Activated naive CD8-positive, alpha-beta T cell treated with anti-CD3 and anti-CD28 coated beads, Interleukin-2, amount 50 U/mL, for 24 hours (primary cell): ENCODE measurements around the gene APMAP.
"Not testable (repeated sequence)": the region's sequence is repeated elsewhere in the genome, so short reads cannot be mapped to it uniquely, and the experiment has no call there.

ENCODE experiments used
- ATAC-seq: fragments of 150-1000 bp; cut with Tn5 transposase; one replicate; pipeline ENCODE4 v1.10.0; 2021
- DNase-seq: peaks from one replicate; pipeline ENCODE4 v3.0.0; 2021
- H3K27ac Mint-ChIP-seq: one replicate; pipeline ENCODE4 v1.8.0; 2021; ENCODE audit warnings: mild to moderate bottlenecking, mixed read lengths
- H3K27me3 Mint-ChIP-seq: one replicate; pipeline ENCODE4 v1.8.0; 2021; ENCODE audit warnings: mixed read lengths
- H3K36me3 Mint-ChIP-seq: one replicate; pipeline ENCODE4 v1.8.0; 2021; ENCODE audit warnings: low read depth, mixed read lengths
- H3K4me1 Mint-ChIP-seq: one replicate; pipeline ENCODE4 v1.8.0; 2021; ENCODE audit warnings: mixed read lengths
- H3K4me3 Mint-ChIP-seq: one replicate; pipeline ENCODE4 v1.8.0; 2021; ENCODE audit warnings: mild to moderate bottlenecking, moderate library complexity, mixed read lengths
- H3K9me3 Mint-ChIP-seq: one replicate; pipeline ENCODE4 v1.8.0; 2021; ENCODE audit warnings: mixed read lengths

The APMAP gene

DNA sequence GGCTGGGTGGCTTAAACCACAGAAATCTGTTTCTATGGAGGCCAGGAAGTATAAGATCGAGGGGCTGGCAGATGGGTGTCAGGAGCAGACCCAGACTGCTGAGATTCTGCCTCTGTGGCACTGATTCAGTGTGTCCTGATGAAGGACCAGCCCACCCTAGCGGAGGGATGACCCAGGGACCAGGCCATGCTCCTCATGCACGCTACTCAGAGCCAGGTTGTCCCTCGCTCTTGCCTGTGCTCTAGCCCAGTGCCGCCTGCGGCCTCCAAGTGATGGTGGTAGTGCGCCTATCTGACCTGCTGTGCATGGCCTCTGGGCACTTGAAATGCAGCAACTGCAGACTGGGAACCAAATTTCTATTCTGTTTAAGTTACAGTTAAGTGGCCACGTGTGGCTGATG, 13.1 kb upstream of the APMAP start:
- ATAC-seq: no peak
- Mint-ChIP-seq H3K4me1 (no peaks in the 10 kb centered on the region), H3K27ac (no peak overlapping the region), H3K4me3 (no peak overlapping the region), H3K27me3 (no peaks in the 10 kb centered on the region), H3K9me3 (no peaks in the 10 kb centered on the region), H3K36me3 (peaks cover 11% of the 10 kb centered on the region)
- no peak for DNase-seq

DNA sequence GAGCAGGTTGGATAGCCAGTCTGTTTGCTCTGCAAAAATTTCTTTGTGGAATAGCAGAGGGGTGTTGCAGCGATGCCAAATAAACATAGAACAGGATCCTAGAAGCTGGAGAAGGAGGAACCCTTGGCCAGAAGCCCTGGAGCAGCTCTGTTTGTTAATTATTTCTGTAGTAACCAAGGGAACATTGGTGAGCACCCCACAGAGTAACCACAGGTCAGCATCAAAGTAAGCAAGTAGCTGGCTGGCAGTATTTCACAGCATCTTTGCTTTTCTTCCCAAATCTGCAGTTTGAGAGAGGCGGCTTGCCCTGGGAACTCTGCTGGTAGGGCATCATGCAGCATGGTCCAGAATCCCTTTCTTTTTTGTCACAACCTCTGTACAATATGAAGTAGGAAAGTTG, 12.7 kb upstream of the APMAP start:
- DNase-seq: no peak
- peaks cover 11% of the 10 kb centered on the region for H3K36me3 Mint-ChIP-seq
- H3K27me3 Mint-ChIP-seq: no peaks in the 10 kb centered on the region
- no peaks in the 10 kb centered on the region for H3K9me3 Mint-ChIP-seq
- peaks cover 4% of the 10 kb centered on the region for H3K4me1 Mint-ChIP-seq
- no peak for ATAC-seq
- no peak overlapping the region for H3K27ac Mint-ChIP-seq
- no peak overlapping the region for H3K4me3 Mint-ChIP-seq

DNA sequence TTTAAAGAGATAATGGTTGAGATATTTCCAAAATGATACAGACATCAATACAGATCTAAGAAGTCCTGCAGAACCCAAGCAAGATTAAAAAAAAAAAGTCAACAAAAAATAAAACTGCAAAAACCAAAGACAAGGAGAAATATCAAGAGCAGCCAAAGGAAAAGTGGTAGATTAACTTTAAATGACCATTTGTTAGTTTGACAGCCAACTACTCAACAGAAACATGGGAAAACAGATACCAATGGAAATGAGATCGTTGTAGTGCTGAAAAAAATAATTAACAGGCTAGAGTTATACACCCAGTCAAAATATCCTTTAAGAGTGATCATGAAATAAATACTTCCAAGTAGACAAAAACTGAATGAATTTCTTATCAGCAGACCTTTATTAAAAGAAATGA, 10.5 kb upstream of the APMAP start:
- Mint-ChIP-seq H3K9me3 (no peaks in the 10 kb centered on the region), H3K27me3 (no peaks in the 10 kb centered on the region), H3K4me1 (peaks cover 5% of the 10 kb centered on the region), H3K36me3 (peaks cover 6% of the 10 kb centered on the region), H3K4me3 (no peak overlapping the region), H3K27ac (no peak overlapping the region)
- DNase-seq (no peak), ATAC-seq (no peak)

DNA sequence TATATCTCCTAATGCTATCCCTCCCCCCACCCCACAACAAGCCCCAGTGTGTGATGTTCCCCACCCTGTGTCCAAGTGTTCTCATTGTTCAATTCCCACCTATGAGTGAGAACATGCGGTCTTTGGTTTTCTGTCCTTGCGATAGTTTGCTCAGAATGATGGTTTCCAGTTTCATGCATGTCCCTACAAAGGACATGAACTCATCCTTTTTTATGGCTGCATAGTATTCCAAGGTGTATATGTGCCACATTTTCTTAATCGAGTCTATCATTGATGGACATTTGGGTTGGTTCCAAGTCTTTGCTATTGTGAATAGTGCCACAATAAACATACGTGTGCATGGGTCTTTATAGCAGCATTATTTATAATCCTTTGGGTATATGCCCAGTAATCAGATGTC, 8.8 kb upstream of the APMAP start:
- H3K27ac Mint-ChIP-seq, H3K9me3 Mint-ChIP-seq, H3K27me3 Mint-ChIP-seq, DNase-seq, ATAC-seq, H3K4me3 Mint-ChIP-seq, H3K36me3 Mint-ChIP-seq, H3K4me1 Mint-ChIP-seq: not testable (repeated sequence)

DNA sequence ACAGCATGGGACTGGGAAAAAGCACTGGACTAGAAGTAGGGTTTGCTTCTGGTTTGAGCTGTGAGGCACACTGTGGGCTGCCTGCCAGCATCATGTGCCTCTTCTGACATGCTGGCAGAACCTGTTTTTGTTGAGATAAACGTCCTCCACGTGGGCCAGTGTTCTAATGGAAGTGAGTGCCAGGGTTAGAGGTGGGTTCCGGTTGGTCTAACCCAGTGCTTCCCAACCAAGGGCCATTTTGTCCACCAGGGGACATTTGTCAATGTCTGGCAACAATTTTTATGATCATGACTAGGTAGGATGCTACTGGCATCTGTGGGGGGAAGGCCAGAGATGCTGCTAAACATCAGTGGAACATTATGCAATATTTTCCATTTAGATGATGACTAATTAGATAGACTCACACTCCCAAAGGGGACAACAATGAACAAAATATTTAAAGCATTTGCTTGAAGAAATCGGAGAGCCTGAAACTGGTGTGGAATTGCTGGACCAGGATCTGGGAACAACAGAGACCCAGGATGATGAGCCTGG, 7.8 kb upstream of the APMAP start:
- peaks cover 5% of the 10 kb centered on the region for H3K4me1 Mint-ChIP-seq
- ATAC-seq (peak; percentile 61), DNase-seq (no peak)
- H3K4me3 Mint-ChIP-seq: no peak overlapping the region
- no peaks in the 10 kb centered on the region for H3K9me3 Mint-ChIP-seq
- peaks cover 6% of the 10 kb centered on the region for H3K36me3 Mint-ChIP-seq
- H3K27me3 Mint-ChIP-seq: no peaks in the 10 kb centered on the region
- H3K27ac Mint-ChIP-seq: peak overlapping the region; percentile 23

DNA sequence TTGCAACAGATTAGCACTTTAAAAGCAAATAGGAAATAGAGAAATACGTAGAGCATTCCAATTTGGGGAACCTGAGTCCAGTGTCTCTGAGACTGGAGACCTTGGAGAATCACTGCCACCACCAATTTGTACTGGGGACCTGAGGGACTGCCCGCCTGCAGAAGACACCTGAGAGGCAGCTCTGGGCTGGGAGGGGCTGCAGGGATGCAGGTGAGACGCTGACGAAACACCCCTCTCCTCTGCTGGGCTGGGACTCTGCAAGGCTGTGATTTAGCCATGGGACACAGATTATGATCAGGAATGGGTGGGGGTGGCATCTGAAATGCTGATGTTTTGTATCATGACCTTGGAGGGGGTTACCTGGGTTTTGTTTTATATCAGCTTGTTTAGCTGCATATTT, 7.0 kb upstream of the APMAP start:
- Mint-ChIP-seq H3K27me3 (no peaks in the 10 kb centered on the region), H3K4me3 (no peak overlapping the region), H3K27ac (no peak overlapping the region), H3K9me3 (no peaks in the 10 kb centered on the region), H3K36me3 (peaks cover 6% of the 10 kb centered on the region), H3K4me1 (peaks cover 12% of the 10 kb centered on the region)
- ATAC-seq (no peak), DNase-seq (no peak)

DNA sequence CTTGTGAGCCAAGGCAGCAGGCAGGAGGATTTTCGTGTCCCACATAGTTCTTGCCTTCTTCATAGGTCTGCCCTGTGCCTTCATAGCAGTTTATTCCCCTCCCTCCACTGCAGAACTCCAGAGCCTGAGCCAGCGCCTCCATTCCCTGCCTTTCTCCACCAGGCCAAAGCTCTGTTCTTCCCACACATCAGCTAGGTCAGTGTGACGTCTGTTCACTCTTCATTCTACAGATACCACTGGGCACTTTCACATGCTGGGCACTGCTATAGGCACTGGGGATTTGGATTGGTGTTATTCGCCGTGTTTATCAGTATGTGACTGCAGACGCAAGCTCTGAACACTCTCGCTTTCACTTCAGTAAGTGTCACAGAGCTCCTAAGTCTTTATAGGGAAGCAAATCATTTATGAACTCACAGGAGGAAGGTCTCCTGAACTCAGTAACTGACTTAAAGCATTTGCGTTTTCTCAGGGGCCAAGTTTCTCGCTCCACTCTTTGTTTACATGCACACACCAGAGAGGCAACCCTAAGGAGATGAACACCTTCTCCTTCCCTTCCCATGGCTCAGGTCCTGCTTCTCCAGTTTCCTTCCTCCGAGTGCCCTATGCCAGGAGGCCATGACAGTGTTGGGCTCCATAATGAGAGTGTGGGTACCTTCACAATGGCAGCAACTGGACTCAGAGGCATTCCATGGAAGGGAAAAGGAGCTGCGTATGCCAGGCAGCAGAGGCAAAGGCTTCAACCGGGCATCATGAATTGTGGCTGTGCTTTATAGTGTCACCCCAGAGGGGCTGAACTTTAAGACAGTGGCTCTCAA, 6.3 kb upstream of the APMAP start:
- Mint-ChIP-seq H3K36me3 (peaks cover 6% of the 10 kb centered on the region), H3K27me3 (no peaks in the 10 kb centered on the region), H3K4me1 (peaks cover 14% of the 10 kb centered on the region), H3K9me3 (no peaks in the 10 kb centered on the region), H3K27ac (no peak overlapping the region), H3K4me3 (no peak overlapping the region)
- ATAC-seq (no peak), DNase-seq (no peak)

DNA sequence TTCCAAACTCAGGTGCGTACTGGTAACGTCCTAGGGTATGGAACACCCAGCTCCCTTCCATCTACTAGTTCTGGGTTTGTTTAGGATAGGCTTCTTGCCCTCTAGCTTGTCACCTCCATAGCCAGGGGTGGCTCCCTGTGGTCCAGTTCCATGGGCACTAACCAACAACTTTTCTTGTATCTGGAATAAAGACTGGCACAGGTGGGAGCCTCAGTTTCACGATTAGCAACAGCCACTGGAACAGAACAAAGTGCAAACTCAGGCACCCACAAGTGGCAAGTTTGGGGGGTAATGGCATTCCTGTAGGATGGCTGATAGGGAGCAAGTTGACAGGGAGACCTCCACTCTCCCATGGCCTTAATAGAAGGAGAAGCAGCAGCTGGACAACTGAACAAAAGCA, 5.6 kb upstream of the APMAP start:
- Mint-ChIP-seq H3K36me3 (peaks cover 6% of the 10 kb centered on the region), H3K9me3 (no peaks in the 10 kb centered on the region), H3K4me1 (peaks cover 20% of the 10 kb centered on the region)

DNA sequence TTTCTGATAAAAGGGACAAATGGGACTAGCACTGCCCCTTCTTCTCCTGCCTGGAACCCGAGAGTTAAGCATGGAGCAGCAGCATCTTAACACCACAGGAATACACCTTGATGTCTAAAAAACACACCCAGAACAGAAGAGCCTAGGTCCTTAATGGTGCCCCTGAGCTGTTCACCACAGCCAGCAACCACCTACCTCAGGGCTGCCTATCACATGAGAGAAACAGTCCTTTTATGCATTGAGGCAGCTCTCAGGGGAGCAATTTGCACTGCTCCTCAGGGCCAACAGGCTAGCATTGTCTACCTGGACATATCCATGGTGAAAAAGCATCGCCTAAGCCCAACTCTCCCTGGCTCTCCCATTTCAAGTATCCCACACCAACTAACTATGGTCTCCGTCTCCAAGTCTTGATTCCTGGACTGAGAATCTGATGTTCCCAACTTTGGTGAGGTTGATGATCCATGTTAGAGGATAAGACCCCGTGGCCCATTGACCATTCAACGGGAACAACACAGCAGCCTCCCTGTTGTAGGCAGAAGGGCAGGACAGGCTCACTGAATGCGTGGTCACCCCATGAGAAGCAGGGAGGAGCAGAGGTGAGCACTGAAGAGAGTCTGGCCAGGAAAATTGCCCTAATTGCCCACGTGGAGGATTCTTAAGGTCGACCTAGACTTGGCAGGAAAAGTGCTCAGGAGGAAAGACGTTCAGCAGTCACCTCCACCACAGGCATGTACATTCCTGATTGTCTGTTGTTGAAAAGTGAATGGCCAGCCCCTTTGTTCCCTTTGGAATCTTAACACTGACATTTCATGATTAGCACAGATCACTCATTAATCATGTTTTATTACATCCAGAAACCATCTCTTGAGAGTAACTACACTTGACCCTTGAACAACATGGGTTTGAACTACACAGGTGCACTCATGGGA, 4.2 kb upstream of the APMAP start:
- ATAC-seq (no peak), DNase-seq (no peak)
- Mint-ChIP-seq H3K4me3 (no peak overlapping the region), H3K36me3 (no peaks in the 10 kb centered on the region), H3K27me3 (no peaks in the 10 kb centered on the region), H3K27ac (no peak overlapping the region), H3K9me3 (no peaks in the 10 kb centered on the region), H3K4me1 (peaks cover 25% of the 10 kb centered on the region)

More for the DNA sequence above, 5.6 kb upstream of the APMAP start:
- Mint-ChIP-seq H3K4me3 (no peak overlapping the region), H3K27me3 (no peaks in the 10 kb centered on the region), H3K27ac (no peak overlapping the region)
- DNase-seq (no peak), ATAC-seq (no peak)

DNA sequence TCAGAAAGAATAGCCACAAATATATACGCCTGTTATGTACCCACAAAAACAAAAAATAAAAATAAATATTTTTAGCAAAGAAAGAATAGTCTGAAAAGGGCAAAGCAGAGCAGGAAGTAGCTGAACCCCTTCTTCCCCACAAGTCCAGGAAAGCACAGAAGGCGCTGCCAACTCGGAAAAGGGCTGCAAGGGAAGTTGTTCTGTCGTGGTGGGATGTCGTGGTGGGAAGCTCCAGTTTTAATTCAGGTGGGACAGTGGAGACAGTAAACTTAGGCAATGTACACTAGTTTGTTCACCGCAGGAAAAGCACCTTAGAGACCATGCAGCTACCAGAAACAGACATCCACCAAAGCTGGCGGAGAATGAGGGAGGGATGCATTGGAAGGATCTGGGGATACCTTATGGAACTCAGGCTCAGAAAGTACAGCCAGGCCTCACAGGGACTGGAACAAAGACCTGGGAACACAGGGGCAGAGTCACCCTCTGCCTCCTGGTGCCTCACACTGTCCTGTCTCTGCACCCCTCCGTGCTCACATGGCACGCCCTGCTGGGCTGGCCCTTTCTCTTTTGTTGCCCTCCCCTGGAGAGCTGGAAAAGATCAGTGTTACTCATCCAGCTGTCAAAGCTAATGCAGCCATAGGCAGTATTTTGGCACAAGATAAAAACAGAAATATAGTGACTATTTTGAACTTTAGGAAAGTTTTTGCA, 3.3 kb upstream of the APMAP start:
- DNase-seq (no peak), ATAC-seq (no peak)
- Mint-ChIP-seq H3K27ac (no peak overlapping the region), H3K4me3 (no peak overlapping the region), H3K4me1 (peaks cover 32% of the 10 kb centered on the region), H3K27me3 (no peaks in the 10 kb centered on the region), H3K9me3 (no peaks in the 10 kb centered on the region), H3K36me3 (no peaks in the 10 kb centered on the region)

DNA sequence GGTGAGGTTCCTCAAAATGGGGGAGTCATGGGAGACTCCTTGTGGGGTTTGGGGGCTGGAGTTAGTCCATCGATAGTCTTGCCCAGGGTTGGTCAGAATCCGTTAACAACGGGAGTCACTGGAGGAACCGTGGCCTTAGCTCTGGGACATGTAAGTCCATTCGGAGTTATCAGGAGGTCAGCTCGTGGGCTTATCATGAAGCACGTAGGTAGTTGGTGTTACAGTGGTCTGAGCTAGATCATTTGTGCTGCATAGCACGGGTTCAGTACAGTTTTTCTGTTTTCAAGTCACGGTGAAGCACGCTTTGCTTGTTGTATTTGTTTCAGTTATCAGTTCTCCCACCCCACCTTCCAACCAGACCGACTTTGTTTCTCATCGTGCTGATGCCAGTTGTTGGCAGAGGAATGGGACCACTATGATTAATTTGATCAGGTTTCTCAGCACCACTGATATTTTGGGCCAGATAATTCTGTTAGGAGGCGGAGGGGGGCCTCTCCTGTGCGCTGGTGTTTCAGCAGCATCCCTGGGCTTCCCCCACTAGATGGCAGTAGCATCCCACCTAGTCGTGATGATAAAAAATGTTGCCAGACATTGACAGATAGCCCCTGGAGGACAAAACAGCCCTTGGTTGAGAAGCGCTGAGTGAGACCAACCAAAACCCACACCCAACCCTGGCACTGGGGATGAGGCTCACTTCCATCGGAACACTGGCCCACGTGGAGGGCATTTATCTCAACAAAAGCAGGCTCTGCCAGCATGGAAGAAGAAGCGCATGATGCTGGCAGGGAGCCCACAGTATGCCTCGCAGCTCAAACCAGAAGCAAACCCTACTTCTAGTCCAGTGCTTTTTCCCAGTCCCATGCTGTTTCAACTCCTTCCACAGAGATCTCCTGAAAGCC, 2.2 kb upstream of the APMAP start:
- peak; percentile 83 for DNase-seq
- no peak overlapping the region for H3K27ac Mint-ChIP-seq
- peaks cover 38% of the 10 kb centered on the region for H3K4me1 Mint-ChIP-seq
- H3K36me3 Mint-ChIP-seq: peaks cover 4% of the 10 kb centered on the region
- no peak overlapping the region for H3K4me3 Mint-ChIP-seq
- ATAC-seq: peak; percentile 12
- no peaks in the 10 kb centered on the region for H3K9me3 Mint-ChIP-seq
- H3K27me3 Mint-ChIP-seq: no peaks in the 10 kb centered on the region

DNA sequence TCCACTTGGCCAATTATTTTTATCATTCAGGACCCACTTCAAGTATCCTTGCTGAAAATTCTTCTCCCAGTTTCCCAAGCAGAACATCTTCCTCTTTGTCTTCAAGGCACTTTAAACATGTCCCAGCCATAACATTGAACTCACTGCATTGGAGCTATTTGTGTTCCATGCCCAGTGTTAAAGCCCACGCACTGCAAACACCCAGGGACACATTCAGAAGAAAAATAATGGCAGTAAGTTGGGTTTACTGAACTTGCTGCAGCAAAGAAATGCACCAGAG, 1.6 kb upstream of the APMAP start:
- H3K9me3 Mint-ChIP-seq: no peaks in the 10 kb centered on the region
- no peak for DNase-seq

DNA sequence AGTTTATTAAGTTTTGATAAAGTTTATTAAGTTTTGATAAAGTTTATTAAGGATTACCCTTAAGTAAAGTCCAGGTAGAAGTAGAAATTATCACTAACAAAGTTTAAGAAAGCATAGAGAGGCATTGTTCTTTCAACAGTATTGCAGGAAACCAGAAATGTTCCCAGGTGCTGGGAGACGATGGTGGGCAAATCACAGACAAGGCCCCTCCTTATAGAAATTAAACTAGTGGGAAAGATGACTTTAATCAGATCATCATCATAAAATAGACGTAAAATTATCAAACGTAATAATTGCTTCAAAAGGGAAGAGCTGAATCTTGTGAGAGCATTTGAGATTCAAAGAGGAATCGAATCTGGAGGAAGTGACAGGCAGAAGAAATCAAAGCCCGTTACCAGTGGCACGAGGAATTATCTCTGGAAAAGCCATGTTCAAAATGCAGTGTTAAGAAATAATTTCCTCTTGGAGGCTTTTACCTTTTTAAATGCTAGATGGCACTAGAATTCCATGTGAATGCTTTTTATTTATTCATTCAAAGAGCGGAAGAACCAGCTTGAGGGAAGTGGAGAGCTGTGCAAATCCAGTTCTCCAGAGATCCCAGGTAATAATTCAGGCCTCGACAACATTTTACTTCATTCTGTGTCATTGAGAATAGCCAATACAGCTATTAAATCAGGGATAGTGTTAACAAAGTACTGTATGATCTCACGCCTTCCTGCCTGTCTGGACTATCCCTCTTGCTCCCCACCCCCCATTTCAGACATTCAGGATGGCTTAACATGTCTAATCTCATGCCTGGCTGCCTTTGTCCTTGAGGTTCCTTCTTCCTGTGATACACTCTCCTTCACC, 1.0 kb upstream of the APMAP start:
- H3K36me3 Mint-ChIP-seq: peaks cover 9% of the 10 kb centered on the region
- peak overlapping the region; percentile 91 for H3K27ac Mint-ChIP-seq
- H3K4me3 Mint-ChIP-seq: peak overlapping the region; percentile 97
- H3K4me1 Mint-ChIP-seq: peaks cover 48% of the 10 kb centered on the region
- ATAC-seq (no peak), DNase-seq (no peak)
- H3K27me3 Mint-ChIP-seq: no peaks in the 10 kb centered on the region
- H3K9me3 Mint-ChIP-seq: no peaks in the 10 kb centered on the region

More for the DNA sequence above, 1.6 kb upstream of the APMAP start:
- H3K4me1 Mint-ChIP-seq: peaks cover 42% of the 10 kb centered on the region
- peaks cover 4% of the 10 kb centered on the region for H3K36me3 Mint-ChIP-seq
- no peak overlapping the region for H3K27ac Mint-ChIP-seq
- ATAC-seq: no peak
- H3K4me3 Mint-ChIP-seq: no peak overlapping the region
- no peaks in the 10 kb centered on the region for H3K27me3 Mint-ChIP-seq
